Activated CD4-positive, alpha-beta T cell treated with anti-CD3 and anti-CD28 coated beads, Interleukin-2, amount 50 U/mL, for 48 hours (primary cell): ENCODE results near the gene NELFE.

Experiments
- DNase-seq, 2 experiments: peaks; one replicate each; pipeline ENCODE4 v3.0.0-alpha.2; 2020

The NELFE gene

GRCh38 chr6:31971993-31972708 is 13.4 kb upstream of the NELFE start, which contains the start of gene DXO:
DXO (minus strand) TSS chr6:31972138; CDS start chr6:31971675, 463 bp downstream.
- DNase-seq = peak; percentile 96 to 98

- DNase-seq = no peak
These were observed 12.7 kb upstream of the NELFE start for GRCh38 chr6:31971279-31971992.

GRCh38 chr6:31970604-31971271 is 12.0 kb upstream of the NELFE start:
- DNase-seq = no peak

- no peak for DNase-seq
These were observed 11.2 kb upstream of the NELFE start for GRCh38 chr6:31969712-31970603.

- DNase-seq = no peak
These were observed 10.3 kb upstream of the NELFE start for GRCh38 chr6:31968791-31969711.

- DNase-seq = no peak
These were observed 9.6 kb upstream of the NELFE start for GRCh38 chr6:31968326-31968725.

- no peak for DNase-seq
These were observed 9.2 kb upstream of the NELFE start for GRCh38 chr6:31967926-31968320.

GRCh38 chr6:31966997-31967925 is 8.5 kb upstream of the NELFE start:
- no peak for DNase-seq

- no peak for DNase-seq
These were observed 7.7 kb upstream of the NELFE start for GRCh38 chr6:31966506-31966905.

- DNase-seq = no peak
These were observed 6.9 kb upstream of the NELFE start for GRCh38 chr6:31965700-31966099.

GRCh38 chr6:31963921-31964320 is 5.2 kb upstream of the NELFE start:
- no peak for DNase-seq

GRCh38 chr6:31961616-31962015 is 2.8 kb upstream of the NELFE start:
- DNase-seq = no peak

- no peak for DNase-seq
These were observed 395 bp downstream of the NELFE start for GRCh38 chr6:31958412-31958740.

- DNase-seq = no peak
These were observed 2.0 kb downstream of the NELFE start for GRCh38 chr6:31956796-31957195.

GRCh38 chr6:31954511-31954910 is 4.3 kb downstream of the NELFE start:
- DNase-seq = no peak

GRCh38 chr6:31952890-31953289 is 5.9 kb downstream of the NELFE start:
- no peak for DNase-seq

GRCh38 chr6:31952140-31952805 is 6.5 kb downstream of the NELFE start:
- peak; percentile 51 to 53 for DNase-seq

GRCh38 chr6:31949926-31950548 is 8.7 kb downstream of the NELFE start:
- DNase-seq = no peak

- DNase-seq = no peak
These were observed 9.9 kb downstream of the NELFE start for GRCh38 chr6:31948753-31949413.
